HepG2 (cell line): ENCODE measurements around the gene FGGY. TPM values are rescaled to one million over a fixed set of nuclear protein-coding genes. Genes with fewer than 3 reads are reported as not detected.

Source experiments
- AHDC1 ChIP-seq: sonication (generic); formaldehyde crosslinking; IDR thresholded peaks from 2 replicates; pipeline ENCODE4 v1.5.1; 2020; ENCODE audit warnings: mild to moderate bottlenecking, missing genetic modification reagents, borderline replicate concordance
- ARID2 ChIP-seq: sonication (generic); formaldehyde crosslinking; IDR thresholded peaks from 2 replicates; pipeline ENCODE4 v1.8.1; 2022; ENCODE audit warnings: mild to moderate bottlenecking, missing genetic modification reagents, borderline replicate concordance
- POLR2A ChIP-seq, 2 experiments: IDR thresholded peaks; 2 replicates each; pipeline ENCODE4 v1.6.1; 2011; ENCODE audit warnings: low read depth in 2 of 2, low read length in 2 of 2, mild to moderate bottlenecking in 1 of 2, moderate library complexity in 1 of 2; ENCODE audit not compliant: insufficient read depth in 1 of 2
- TCF7L2 ChIP-seq: IDR thresholded peaks from 2 replicates; pipeline ENCODE4 v1.6.1; 2011; ENCODE audit warnings: mild to moderate bottlenecking, low read depth, low read length, moderate library complexity
- ZNF460 ChIP-seq: sonication (generic); formaldehyde crosslinking; IDR thresholded peaks from 2 replicates; pipeline ENCODE4 v1.5.1; 2020; ENCODE audit warnings: missing genetic modification reagents, mild to moderate bottlenecking, borderline replicate concordance
- ZNF747 ChIP-seq: sonication (generic); formaldehyde crosslinking; IDR thresholded peaks from 2 replicates; pipeline ENCODE4 v1.8.1; 2023; ENCODE audit warnings: missing genetic modification reagents, mild to moderate bottlenecking, borderline replicate concordance
- ZSCAN31 ChIP-seq: sonication (generic); formaldehyde crosslinking; IDR thresholded peaks from 2 replicates; pipeline ENCODE4 v1.5.0; 2020; ENCODE audit warnings: low read depth, mild to moderate bottlenecking, missing genetic modification reagents
- polyA plus RNA-seq, 8 experiments: library from polyadenylated mRNA; depleted of rRNA in 3 of 8; stranded (reverse) in 7 of 8; unstranded in 1 of 8; fragments of >200 nt; fragmentation: Illumina TruSeq in 4 of 8; extraction: Trizol in 4 of 8; gene quantifications; 2 replicates each; pipeline versions ENCODE4 v1.2.1 to v1.2.3, GENCODE V29; 2011 to 2016; ENCODE audit warnings: low read depth in 4 of 8, missing spikeins in 1 of 8, mixed read lengths in 1 of 8; ENCODE audit not compliant: insufficient read depth in 1 of 8
- total RNA-seq, 5 experiments: library from RNA; depleted of rRNA; stranded (reverse); fragments of >200 nt; fragmentation: Illumina TruSeq; extraction: Trizol; gene quantifications; 2 replicates each; pipeline ENCODE4 v1.2.3, GENCODE V29; 2016; ENCODE audit warnings: low read depth in 1 of 5
- TF ChIP-seq, protein P1 (sequence below), 2 experiments: sonication (generic) in 1 of 2; formaldehyde crosslinking in 1 of 2; IDR thresholded peaks; 2 replicates each; pipeline versions ENCODE4 v1.4.0 to v1.6.1; 2016 to 2020; ENCODE audit warnings: borderline replicate concordance in 1 of 2, low read depth in 1 of 2, mild to moderate bottlenecking in 1 of 2, missing genetic modification reagents in 1 of 2

The FGGY gene
- total and polyA plus RNA-seq, 2 of the 13 experiments (the other 11 are each of a cell fraction or from before 2014, with no cell fraction given): 15.7 to 27.5 TPM

GRCh38 chr1:59432531-59433439, 135.9 kb downstream of the FGGY start (continued):
- TF ChIP-seq ZNF460 (no peak), ZNF747 (CRISPR knock-in tag) (no peak), AHDC1 (peak; percentile 18; the same call in 1 of the 2 replicates), POLR2A (IDR thresholded peaks at IDR 0.05; ENCODE audit: insufficient read depth in 1 of 2, low read depth in 2 of 2, low read length in 2 of 2) (no peak), ZSCAN31 (no peak), TCF7L2 (no peak), ARID2 (CRISPR knock-in tag) (no peak)
- TF ChIP-seq, protein P1, sequence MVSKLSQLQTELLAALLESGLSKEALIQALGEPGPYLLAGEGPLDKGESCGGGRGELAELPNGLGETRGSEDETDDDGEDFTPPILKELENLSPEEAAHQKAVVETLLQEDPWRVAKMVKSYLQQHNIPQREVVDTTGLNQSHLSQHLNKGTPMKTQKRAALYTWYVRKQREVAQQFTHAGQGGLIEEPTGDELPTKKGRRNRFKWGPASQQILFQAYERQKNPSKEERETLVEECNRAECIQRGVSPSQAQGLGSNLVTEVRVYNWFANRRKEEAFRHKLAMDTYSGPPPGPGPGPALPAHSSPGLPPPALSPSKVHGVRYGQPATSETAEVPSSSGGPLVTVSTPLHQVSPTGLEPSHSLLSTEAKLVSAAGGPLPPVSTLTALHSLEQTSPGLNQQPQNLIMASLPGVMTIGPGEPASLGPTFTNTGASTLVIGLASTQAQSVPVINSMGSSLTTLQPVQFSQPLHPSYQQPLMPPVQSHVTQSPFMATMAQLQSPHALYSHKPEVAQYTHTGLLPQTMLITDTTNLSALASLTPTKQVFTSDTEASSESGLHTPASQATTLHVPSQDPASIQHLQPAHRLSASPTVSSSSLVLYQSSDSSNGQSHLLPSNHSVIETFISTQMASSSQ (IDR thresholded peaks at IDR 0.05; ENCODE audit: low read depth): peak; percentile 84
- TF ChIP-seq, protein P1 (CRISPR knock-in tag; IDR thresholded peaks at IDR 0.05; ENCODE audit: borderline replicate concordance): peak; percentile 90
